NCI-H2227 (cell line): Measurements from ENCODE around the gene THRB.

Source experiments
- DNase-seq: peaks from one replicate; lab custom pipeline; 2025; ENCODE audit not compliant: unreplicated experiment; lab: John Stamatoyannopoulos, UW

The THRB gene

DNA sequence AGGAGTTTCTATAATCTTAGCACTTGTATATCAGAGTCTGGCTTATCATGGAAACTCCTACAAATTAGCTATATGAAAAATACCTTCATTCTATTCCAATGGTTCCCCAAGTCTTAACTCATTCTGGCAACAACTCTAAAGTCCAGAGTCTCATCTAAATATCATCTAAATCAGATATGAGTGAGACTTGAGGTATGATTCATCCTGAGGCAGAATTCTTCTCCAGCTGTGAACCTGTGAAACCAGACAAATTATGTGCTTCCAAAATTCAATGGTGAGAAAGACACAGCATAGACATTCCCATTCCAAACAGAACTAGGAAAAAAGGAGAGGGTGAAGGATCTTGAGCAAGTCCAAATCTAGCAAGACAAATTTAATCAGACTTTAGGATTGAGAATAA, 138.8 kb downstream of the THRB start:
- no peak for DNase-seq

DNA sequence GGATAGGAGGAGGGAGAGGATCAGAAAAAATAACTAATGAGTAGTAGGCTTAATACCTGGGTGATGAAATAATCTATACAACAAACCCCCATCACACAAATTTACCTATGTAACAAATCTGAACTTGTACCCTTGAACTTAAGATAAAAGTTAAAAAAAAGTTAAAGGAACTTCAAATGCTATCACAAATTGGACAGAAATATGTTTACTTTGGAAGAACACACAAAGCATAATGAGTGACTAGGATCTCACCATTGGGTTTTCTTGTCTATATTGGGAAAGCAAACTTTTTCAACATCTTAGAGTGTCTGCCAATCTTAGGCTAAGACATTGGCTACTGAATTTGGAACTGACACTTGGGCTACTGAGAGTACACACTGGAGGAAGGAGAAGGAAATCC, 140.4 kb downstream of the THRB start:
- no peak for DNase-seq

DNA sequence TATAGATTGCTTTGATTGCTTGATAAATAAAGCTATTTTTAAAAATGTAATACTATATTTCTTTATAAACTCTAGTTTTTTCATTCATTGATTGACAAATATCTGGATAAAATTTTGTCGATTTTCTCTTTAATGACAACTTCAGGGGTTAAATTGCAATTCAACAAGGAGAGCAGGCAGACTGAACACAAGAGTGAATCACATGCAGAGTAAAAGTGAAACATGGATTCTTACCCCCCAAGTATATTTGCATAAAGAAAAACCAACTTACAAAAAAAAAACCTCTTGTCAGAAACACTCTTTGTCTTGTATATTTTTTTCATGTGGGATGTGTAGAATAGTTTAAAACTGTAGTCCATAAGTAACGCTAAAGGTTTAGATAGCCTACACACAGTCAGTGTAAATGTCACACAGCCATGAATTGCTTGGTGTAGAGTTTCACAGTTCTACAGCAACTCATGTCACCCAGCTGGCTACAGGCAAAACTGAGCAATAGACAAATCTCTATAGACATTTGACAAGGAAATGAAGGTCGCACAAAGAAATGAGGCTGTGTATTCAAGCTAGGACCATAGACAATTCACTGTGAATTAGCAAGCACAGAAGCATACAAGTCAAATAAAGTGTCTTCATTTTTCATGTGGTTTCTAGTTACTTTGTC, 141.6 kb downstream of the THRB start:
- DNase-seq = no peak

DNA sequence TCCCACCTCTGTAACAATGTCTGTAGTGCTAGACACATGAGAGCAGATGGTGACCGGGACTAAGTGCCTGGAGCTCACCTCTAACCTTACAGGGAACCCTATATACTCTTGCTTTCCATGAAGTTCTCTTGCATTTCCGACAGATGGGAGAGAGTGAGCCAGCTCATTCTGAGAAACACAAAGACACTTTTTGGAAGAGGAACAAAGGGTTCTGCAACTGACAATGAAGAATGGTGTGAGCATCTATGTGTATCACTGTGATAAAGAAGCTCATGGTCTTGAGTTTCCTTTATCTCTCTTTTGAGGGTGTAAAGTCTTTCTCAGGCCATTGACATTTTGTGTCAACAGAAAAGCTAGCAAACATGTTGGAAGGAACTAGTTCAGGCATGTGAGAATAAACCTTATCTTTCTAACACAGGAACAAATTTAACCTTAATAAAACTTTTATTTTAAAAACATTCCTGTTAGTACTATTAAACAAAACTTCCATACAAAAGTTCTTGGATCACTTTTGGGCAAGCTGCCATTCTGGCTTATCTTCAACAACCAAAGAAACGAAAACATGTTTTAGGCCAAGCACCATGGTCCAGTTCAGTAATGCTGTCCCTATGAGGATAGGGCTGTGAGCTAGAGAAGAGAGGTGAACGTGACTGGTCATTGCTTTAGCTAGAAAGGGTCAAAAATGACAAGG, 142.7 kb downstream of the THRB start:
- no peak for DNase-seq

DNA sequence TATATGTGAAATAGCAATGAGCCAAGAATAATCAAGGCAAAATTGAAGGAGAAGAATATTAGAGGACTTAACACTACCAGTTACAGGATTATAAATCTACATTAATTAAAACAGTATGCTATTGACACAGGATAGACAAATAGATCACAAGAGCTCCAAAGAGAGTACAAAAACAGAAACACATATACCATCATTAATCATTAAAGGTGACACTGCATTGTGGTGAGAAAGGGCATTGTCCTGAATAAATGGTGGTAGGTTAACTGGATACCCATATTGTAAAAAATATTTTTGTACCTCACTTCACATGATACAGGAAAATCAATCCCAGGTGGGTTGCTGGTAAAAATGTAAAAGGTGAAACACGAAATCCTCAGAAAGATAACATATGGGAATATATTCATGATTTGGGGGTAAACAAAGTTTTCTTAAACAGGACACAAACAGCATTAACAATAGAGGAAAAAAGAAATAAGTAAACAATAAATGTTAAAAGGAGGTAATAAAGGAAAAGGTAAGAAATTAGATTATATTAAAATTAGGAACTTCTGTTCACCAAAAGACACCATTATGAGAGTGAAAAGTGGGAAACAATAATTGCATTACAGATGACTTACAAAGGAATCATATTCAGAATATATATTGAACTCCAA, 145.2 kb downstream of the THRB start:
- DNase-seq = no peak

DNA sequence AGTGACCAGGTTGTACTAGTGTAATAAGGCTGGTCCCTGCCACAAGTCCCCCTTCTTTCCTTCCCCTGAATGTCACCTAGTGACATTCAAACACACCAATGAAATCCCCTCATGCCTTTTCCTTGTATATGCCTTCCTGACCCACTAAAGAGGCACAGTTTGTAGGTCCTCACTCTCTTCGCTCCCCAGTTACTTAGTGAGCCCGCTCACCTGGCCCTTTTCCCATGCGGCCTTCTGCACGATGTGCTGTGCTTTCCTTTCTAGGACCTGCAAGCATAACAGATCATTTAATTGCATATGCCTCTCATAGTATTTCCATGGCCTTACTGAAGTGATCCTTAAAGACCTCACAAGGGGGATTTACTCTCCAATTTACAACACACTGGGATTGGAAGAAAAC, 146.3 kb downstream of the THRB start:
- no peak for DNase-seq

DNA sequence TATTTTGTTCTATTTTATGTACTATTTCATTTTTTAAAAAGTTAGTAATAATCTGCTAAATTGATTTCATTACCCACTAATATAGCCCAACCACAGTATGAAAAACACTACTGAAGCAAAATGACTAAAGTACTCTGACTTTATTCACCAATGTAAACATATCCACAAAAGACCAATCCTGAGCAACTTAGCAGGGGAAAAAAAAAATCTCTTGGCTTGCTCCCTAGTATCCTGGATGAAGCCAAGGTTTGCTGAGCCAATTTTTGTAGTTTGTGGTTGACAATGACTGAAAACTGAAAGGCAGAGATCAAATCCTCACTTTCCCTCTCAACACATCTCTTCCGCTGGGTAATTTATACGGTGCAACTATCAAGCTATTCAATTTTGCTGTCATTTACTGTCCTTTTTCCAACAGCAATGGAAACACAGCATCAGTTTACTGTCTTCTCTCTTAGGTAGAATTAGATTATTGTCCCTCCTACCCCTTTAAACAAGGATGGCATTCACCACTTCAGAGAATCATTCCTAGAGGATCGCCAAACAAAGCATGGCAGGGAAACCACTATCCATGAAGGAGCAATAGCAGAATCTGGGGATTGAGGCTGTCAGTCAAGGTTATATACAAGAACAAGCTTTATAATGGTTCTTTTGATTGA, 149.7 kb downstream of the THRB start:
- no peak for DNase-seq

DNA sequence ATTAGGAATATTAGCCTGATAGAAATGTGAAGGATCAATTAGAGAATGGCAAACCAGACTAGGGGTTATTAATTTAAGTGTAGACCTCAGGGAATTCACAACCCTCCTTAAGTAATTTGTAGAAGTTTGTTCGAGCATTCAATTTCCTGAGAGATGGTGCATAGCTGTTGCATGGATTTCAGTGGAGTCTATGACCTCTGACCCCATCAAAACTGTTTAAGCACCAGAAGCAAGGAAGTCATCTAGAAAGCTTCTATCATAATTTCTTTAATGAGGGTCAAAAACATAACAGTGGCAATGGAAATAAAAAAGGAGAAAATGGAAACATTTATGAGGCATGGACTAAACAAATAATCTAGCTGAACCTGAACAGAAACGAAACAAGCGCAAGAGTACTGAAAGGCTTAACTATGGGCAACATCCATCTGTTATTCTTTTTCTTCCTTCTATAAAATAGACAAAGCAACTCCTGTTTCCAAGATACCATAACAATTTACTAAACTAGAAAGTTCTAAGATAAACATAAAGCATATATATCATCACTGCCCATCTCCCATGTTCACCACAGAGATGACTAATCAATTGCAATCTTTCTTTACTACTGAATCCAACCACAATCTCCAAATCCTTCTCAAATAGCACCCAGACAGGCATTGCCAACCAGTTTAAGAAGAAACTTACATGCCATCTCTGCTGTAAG, 151.4 kb downstream of the THRB start:
- no peak for DNase-seq

DNA sequence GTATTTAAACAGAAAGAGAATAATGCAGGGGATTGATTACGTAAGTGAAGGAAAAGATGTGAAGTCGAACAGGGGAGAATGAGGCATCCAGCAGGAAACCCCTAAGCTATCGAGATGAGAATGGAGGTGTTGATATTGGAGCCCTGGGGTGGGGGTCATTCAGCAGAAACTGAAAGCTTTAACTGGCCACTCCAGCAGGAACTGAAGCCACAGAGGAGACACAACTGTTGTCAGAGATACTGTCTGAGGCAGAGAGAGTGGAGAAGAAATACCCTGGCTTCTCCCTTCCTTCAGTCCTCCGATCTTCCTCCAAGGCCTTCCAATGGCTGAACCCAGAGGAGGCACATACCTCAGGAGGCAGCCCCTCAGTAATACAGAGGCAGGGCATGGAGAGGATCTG, 152.4 kb downstream of the THRB start:
- DNase-seq = no peak

DNA sequence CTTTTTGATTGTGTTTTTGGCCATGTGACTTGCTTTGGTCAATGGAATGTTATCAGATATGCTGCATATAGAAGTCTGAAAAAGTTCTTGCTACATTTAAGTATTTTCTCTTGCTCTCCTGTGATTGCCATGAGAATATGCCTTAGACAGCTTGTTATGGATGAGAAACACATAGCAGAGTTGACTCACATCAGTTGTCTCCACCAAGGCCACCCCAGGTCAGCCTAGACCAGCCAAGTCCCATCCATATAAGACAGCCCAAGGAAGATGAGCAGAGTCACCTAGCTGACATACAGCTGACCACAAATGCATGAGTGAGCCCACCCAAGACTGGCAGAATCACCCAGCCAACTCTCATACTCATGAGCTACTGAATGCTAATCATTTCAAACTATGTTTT, 153.0 kb downstream of the THRB start:
- no peak for DNase-seq

DNA sequence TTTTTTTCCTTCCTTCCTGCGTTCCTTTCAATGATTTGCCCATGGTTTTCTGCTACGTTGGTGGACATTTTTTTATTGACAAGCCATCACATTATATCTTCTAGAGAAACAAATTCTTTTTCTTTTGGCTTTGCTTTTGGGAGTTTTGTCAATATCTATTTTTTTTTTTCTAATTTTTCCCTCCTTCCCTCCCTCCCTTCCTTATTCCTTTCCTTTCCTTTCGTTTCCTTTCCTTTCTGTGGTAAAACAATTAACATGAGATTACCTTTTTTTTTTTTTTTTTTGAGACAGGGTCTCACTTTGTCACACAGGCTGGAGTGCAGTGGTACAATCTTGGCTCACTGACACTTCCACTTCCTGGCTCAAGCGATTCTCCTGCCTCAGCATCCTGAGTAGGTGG, 153.7 kb downstream of the THRB start:
- DNase-seq = no peak

DNA sequence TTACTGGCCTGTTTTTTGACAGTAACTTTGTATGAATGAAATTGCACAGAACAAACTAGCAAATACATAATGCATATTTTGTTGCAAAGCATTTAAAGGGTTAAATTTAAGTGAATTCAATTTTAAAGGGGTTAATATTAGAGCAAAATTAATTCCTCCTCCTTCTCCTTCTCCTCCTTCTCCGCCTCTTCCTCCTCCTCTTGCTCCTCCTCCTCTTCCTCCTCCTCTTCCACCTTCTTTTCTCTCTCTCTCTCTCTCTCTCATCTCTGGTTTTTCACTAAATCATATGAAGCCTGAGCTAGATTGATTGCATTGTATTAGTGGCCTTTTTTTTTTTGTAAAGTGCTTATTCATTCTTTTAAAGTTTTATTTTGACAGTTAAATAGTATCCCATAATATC, 154.5 kb downstream of the THRB start:
- no peak for DNase-seq

DNA sequence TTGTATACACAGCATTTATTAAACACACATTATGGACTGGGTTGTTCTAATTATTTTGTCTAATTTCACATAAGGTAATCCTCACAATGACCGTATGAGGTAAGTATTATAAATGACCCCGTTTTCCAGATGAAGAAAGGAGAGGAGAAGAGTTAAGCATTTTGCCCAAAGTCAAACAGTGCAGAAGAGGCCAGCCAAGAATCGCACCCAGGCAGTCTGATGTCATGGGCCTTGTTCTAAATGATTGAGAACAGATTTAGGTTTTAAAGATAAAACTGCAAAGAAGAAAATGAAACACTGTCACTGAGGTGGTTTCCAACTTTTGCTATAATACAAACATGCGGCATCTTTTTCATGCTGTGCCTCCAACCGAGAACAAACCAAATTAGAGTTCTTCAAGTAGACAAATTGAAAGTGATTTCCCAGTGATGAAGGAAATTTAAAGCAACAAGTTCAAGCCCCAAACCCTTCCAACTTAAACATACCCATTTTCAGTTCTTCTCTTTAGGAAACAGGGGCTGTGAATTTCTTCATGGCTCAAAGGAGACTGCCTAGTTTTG, 155.3 kb downstream of the THRB start:
- DNase-seq = no peak

DNA sequence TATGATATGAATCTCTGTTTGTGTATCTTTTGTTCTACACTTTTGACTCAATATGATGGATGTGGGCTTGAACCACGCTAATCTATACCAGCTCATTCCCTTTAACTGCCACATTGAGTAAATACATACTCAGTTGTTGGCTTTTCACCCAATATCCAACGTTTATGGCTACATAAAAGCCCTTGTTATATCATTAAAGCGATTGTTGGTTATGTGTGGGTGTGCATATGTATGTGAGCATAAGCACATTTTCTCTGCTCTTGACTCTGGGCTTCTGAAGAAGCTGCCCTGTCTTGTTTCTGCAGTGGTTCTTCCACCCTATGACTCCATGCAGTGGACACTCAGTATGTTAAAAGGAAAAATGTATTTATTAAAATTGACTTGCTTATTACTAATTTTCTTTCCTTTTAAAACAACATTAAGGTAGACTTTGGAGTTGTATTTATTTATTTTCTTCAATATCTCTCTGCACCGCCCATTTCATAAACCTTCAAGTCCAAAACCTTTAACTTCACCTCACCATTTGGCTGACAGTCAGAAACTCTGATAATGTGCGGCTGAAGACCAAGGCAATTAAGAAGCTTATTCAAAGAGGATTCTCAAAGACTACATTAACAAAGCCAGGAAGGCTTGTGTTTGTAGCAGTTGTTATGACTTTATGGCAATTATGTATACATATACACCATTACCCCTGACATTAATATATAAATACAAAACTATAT, 156.1 kb downstream of the THRB start:
- no peak for DNase-seq

DNA sequence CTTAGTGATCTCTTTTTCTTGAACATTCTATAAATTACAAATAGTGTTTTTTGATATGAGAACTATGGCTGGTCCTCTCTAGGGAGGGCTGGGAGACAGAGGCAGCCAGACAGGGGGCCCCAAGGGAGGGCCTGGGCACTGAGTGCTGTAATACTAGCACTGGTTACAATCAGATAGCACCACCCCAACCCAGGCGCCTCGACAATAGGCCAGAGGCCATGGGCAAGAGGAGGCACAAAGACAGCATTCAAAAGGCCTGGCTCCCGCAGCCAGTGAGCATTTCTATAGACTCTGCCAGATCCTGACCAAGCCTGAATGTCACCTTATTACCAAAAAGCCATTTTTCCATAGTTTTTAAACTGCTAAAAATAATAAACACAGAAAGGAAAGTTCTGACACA, 158.5 kb downstream of the THRB start:
- no peak for DNase-seq

DNA sequence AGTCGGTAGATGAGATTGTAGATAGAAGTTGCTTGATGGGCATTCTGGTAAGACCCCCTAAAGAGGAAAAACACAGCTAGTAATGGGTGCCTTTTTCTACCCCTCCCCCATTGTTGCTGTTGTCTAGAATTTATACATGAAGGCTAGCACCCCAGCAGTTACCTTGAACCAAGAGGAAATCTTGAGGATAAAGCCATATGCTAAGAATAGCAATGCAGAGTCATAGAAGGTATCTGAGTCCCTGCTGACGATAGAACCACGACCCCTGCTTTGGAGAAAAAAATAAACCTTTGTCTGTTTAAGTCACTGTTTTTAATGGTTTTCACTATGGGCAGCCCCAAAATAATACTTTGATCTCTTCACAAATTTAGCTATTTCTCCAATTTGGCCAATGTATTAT, 162.6 kb downstream of the THRB start:
- no peak for DNase-seq

DNA sequence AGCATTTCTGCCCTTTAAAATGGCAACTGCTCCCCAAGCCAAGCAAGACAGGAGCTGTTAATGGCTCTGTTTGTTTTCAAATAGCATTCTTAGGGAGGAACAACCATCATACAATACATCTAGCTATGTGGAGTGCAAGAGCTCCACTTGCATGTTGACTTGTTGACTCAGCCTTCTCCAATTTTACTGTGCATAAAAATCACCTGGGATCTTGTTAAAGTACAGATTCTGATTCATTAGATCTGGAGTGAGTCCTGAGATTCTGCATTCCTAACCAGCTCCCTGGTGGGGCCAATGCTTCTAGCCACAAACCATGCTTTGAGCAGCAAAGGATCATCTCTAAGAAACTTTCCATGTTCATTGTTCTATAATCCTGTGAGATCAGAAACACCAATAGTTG, 171.4 kb downstream of the THRB start:
- DNase-seq = no peak

DNA sequence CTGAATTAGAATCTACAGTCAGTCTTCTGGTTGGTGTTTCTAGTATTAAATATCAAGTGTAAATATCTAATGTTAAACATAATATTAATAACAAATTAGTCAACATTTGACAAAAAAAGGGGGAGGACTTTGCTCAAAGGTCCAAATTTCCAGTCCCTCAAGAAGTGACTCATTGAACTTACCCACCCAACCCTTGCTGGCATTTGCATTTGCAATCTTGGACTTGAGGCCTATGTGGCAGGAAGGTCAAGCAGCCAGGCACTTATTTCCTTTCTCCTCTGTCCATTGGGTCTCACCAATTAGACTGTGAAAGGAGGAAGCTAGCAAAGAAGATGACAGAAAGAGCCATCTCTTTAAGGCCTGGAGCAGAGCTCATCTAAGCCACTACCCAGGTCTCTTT, 174.0 kb downstream of the THRB start:
- DNase-seq = no peak

DNA sequence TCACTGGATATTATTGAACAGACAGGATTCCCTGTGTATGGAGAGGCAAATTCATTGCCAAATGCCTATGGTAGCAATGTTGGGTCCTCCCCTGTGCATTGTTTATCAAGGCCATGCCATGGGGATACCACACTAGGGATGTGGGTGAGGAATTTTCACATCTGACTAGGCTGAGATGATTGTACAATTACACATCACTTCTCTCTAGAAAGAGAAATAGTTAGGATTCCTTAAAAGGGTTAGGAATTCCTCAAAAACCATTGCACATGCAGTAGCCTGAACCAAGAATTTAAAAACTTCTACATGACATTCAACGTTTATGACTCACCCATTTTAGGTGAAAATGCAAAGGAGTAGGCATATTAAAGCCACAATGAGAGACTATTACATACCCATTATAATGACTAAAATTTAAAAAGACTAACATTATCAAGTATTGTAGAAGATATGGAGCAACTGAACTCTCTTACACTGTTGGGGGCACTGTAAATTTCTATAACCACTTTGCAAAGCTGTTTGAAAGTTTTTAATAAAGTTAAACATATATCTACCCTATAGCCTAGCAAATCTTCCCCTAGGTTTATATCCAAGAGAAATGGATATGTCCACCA, 175.9 kb downstream of the THRB start:
- DNase-seq = no peak

DNA sequence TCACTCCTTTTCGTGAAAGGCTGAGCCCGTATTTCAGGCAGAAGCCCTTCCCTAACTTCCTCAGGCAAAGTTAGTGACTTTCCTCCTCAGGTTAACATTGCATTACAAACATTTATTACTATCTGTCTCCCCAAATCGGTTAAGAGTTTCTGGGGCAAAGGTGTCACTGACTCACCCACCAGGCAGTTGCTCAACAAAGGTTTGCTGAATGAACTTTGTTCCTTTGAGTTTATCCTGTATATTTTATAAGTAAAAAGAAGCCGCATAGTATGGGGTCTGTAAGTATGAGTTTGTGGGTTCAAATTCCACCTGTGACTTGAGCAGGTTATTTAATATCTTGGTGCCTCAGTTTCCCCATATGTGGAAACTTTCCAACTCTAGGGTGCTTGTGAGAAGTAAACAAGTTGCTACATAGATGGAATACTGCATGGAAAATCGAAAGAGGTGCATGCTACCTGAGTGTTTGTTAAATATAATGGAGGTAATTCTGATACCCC, 177.7 kb downstream of the THRB start:
- DNase-seq = no peak
